ENCODE results near the gene PLAAT2.
A peak's percentile ranks its signal among the peaks of the same experiment; 100 is the strongest.

The PLAAT2 gene

DNA sequence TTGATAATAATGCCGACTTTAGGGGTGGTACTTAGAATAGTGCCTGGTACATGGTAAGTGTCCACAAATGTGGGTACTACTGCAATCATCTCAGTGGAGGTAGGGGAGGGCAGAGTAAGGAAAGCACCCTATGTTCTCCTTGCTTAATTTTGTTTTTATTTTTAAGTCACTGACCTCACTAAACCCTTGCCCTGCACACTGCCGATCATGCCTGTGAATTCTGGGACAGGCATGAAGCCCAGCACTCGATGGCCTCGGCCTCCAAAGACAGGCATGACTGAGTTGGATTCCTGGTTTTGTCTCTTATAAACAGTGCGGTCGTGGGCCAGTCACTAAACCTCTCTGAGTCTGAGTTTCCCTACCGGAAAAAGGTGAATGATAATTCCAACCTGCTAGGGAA, 50.4 kb downstream of the PLAAT2 start:
- no peak for ATAC-seq
- TF ChIP-seq ARNTL (CRISPR knock-in tag; IDR thresholded peaks at IDR 0.05; ENCODE audit: borderline replicate concordance, low read depth) (no peak), PPARA (CRISPR knock-in tag; IDR thresholded peaks at IDR 0.05; ENCODE audit: borderline replicate concordance) (no peak), ZFP30 (CRISPR knock-in tag; IDR thresholded peaks at IDR 0.05) (no peak), RARB (CRISPR knock-in tag; IDR thresholded peaks at IDR 0.05) (no peak), ZNF565 (CRISPR knock-in tag; conservative IDR thresholded peaks at IDR 0.05; ENCODE audit: low read depth) (no peak)

GRCh38 chr11:63511048-63511748, 52.0 kb downstream of the PLAAT2 start:
- no peak for TF ChIP-seq GLIS3 (CRISPR knock-in tag; IDR thresholded peaks at IDR 0.05)
- no peak for TF ChIP-seq ZNF8 (CRISPR knock-in tag; IDR thresholded peaks at IDR 0.05)
- TF ChIP-seq PPARA (CRISPR knock-in tag; IDR thresholded peaks at IDR 0.05; ENCODE audit: borderline replicate concordance) = no peak
- TF ChIP-seq CSDC2 (CRISPR knock-in tag; IDR thresholded peaks at IDR 0.05) = no peak
- TF ChIP-seq ESRRG (CRISPR knock-in tag; IDR thresholded peaks at IDR 0.05) = no peak
- no peak for TF ChIP-seq POU6F1 (CRISPR knock-in tag; IDR thresholded peaks at IDR 0.05; ENCODE audit: borderline replicate concordance, low read depth)
- no peak for TF ChIP-seq SNAI2 (CRISPR knock-in tag; IDR thresholded peaks at IDR 0.05)
- TF ChIP-seq ZFP30 (CRISPR knock-in tag; IDR thresholded peaks at IDR 0.05) = no peak
- no peak for TF ChIP-seq CSRNP3 (CRISPR knock-in tag; IDR thresholded peaks at IDR 0.05)
- no peak for ATAC-seq

DNA sequence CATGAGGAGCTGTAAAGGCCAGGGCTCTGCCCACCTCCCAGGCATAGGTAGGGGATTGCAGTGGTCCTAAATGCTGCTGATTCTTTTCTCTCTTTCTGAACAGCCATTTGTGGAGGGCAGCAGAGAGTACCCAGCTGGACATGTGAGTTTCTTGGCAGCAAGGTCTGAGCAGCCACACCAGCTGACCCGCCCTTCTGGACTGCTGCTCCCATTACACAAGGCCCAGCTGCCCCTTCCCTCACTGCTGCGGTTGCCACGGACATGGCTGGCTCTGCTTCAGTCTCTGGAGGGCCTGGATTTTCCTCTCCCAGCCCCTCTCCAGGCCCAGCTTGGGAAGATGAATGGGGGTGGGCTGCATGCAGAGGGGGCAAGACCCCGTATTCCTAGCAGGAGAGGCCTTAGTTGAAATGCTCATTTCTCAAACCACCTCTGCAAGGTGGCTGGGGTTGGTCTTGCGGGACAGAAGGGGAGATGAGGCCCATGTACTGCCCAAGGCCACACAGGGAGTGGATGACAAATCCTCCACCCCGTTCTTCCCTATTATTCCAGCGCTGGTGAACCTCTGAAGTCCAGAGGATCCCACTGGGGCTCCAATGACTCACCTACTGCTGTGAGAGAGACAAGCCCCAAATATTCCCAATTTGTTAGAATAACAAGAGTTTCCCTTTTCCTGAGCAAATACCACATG, 52.7 kb downstream of the PLAAT2 start:
- TF ChIP-seq CSDC2 (CRISPR knock-in tag; IDR thresholded peaks at IDR 0.05) (no peak), TCF4 (CRISPR knock-in tag; IDR thresholded peaks at IDR 0.05; ENCODE audit: borderline replicate concordance) (no peak), ZNF565 (CRISPR knock-in tag; conservative IDR thresholded peaks at IDR 0.05; ENCODE audit: low read depth) (no peak), POU6F1 (CRISPR knock-in tag; IDR thresholded peaks at IDR 0.05; ENCODE audit: borderline replicate concordance, low read depth) (no peak), ZFP3 (CRISPR knock-in tag; IDR thresholded peaks at IDR 0.05) (no peak)
- peak; percentile 36; the same call in 1 of the 3 replicates for ATAC-seq

DNA sequence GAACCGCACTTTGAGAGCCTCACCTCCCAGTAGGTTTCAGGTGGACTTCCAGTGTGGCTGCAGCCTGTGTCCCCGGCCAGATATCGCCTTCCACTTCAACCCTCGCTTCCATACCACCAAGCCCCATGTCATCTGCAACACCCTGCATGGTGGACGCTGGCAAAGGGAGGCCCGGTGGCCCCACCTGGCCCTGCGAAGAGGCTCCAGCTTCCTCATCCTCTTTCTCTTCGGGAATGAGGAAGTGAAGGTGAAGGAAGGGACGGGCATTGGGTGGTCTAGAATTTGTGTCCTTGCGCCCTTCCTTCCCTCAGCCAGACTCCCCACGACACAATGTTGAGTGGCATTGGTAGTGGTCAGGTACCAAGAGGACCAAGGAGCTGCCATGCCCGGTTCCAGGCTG, 54.4 kb downstream of the PLAAT2 start:
- no peak for ATAC-seq
- TF ChIP-seq PATZ1 (CRISPR knock-in tag; IDR thresholded peaks at IDR 0.05; ENCODE audit: borderline replicate concordance) = no peak
- TF ChIP-seq GLIS3 (CRISPR knock-in tag; IDR thresholded peaks at IDR 0.05) = no peak
- TF ChIP-seq ESRRG (CRISPR knock-in tag; IDR thresholded peaks at IDR 0.05) = no peak
- no peak for TF ChIP-seq TOX (CRISPR knock-in tag; IDR thresholded peaks at IDR 0.05; ENCODE audit: borderline replicate concordance)
- TF ChIP-seq ZC3H10 (CRISPR knock-in tag; IDR thresholded peaks at IDR 0.05) = no peak
- no peak for TF ChIP-seq ARNTL (CRISPR knock-in tag; IDR thresholded peaks at IDR 0.05; ENCODE audit: borderline replicate concordance, low read depth)
- no peak for TF ChIP-seq TCF4 (CRISPR knock-in tag; IDR thresholded peaks at IDR 0.05; ENCODE audit: borderline replicate concordance)
- no peak for TF ChIP-seq ZNF8 (CRISPR knock-in tag; IDR thresholded peaks at IDR 0.05)
- no peak for TF ChIP-seq RARB (CRISPR knock-in tag; IDR thresholded peaks at IDR 0.05)
- TF ChIP-seq ISL1 (CRISPR knock-in tag; IDR thresholded peaks at IDR 0.05) = no peak
- TF ChIP-seq SNAI2 (CRISPR knock-in tag; IDR thresholded peaks at IDR 0.05) = no peak
- TF ChIP-seq, protein P1, sequence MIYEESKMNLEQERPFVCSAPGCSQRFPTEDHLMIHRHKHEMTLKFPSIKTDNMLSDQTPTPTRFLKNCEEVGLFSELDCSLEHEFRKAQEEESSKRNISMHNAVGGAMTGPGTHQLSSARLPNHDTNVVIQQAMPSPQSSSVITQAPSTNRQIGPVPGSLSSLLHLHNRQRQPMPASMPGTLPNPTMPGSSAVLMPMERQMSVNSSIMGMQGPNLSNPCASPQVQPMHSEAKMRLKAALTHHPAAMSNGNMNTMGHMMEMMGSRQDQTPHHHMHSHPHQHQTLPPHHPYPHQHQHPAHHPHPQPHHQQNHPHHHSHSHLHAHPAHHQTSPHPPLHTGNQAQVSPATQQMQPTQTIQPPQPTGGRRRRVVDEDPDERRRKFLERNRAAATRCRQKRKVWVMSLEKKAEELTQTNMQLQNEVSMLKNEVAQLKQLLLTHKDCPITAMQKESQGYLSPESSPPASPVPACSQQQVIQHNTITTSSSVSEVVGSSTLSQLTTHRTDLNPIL (CRISPR knock-in tag; IDR thresholded peaks at IDR 0.05; ENCODE audit: low read depth) = no peak
